Sigmoid colon (tissue), 4 donors: ENCODE results near the gene KYAT1.

ENCODE experiments used
- CTCF ChIP-seq, 4 experiments: fragments of 450-650 bp in 3 of 4; fragments of 200-600 bp in 1 of 4; IDR thresholded peaks; one replicate each; pipeline ENCODE4 v1.5.1; 2016 to 2019; ENCODE audit warnings: antibody characterized with exemption in 4 of 4, mild to moderate bottlenecking in 3 of 4, moderate library complexity in 2 of 4
- EP300 ChIP-seq, 4 donors: sonication (generic); formaldehyde crosslinking; IDR thresholded peaks; one replicate each; pipeline ENCODE4 v1.6.1; 2017; ENCODE audit warnings: antibody characterized with exemption in 4 of 4
- POLR2A ChIP-seq, 2 donors: fragments of 450-650 bp; IDR thresholded peaks; one replicate each; pipeline ENCODE4 v1.6.1; 2016; ENCODE audit warnings: antibody characterized with exemption in 2 of 2, mild to moderate bottlenecking in 2 of 2, moderate library complexity in 2 of 2
- POLR2AphosphoS5 ChIP-seq, 4 donors: sonication (generic); formaldehyde crosslinking; IDR thresholded peaks; one replicate each; pipeline ENCODE4 v1.6.1; 2017; ENCODE audit warnings: antibody characterized with exemption in 4 of 4

- no peak for TF ChIP-seq POLR2A (IDR thresholded peaks at IDR 0.05)
- no peak for TF ChIP-seq CTCF (IDR thresholded peaks at IDR 0.05)
- TF ChIP-seq EP300 (IDR thresholded peaks at IDR 0.05), result peak in 1 of 4 donors; percentile 68
- TF ChIP-seq POLR2AphosphoS5 (IDR thresholded peaks at IDR 0.05), result peak; percentile 70 to 92 (median 89)
Measured at GRCh38 chr9:128881884-128882676, at the start of gene KYAT1, which contains the start of gene LRRC8A.
